IMR-90 (cell line): Measurements from ENCODE around the gene RAP1A. TPM values are rescaled to one million over a fixed set of nuclear protein-coding genes. Genes with fewer than 3 reads are reported as not detected.

ENCODE experiments used
- ATAC-seq: fragments of 200-7000 bp; cut with Tn5 transposase; 2 replicates; pipeline ENCODE4 v1.9.1; 2020; ENCODE audit warnings: low read depth, mild to moderate bottlenecking, moderate library complexity
- BruUV-seq: library from RNA; stranded (reverse); fragments of 400-500 nt; replicated peaks from 2 replicates; lab custom pipeline; 2021; lab: Mats Ljungman, UMichigan
- CTCF ChIA-PET: fragments of 300-600 bp; formaldehyde crosslinking; extraction: SDS; loops from one replicate; lab custom pipeline; 2021; ENCODE audit warnings: antibody characterized with exemption; lab: Yijun Ruan, JAX
- POLR2A ChIA-PET: fragments of 300-600 bp; sonication (Branson Sonifier 250); formaldehyde crosslinking; loops from one replicate; lab custom pipeline; 2022; ENCODE audit warnings: antibody characterized with exemption; ENCODE audit not compliant: unreplicated experiment; lab: Charles Lee
- DNase-seq: peaks from one replicate; pipeline ENCODE4 v3.0.0; 2013
- H2AFZ ChIP-seq: replicated peaks from 2 replicates; pipeline ENCODE3; 2013; ENCODE audit warnings: low read length, mild to moderate bottlenecking; ENCODE audit not compliant: poor library complexity
- H2AK5ac ChIP-seq: 2 replicates; pipeline ENCODE4 v1.6.1; 2013; ENCODE audit warnings: low read depth, low read length, inconsistent platforms
- H2AK9ac ChIP-seq: replicated peaks from 2 replicates; pipeline ENCODE3; 2013; ENCODE audit warnings: mild to moderate bottlenecking, low read depth, low read length, moderate library complexity; ENCODE audit not compliant: poor library complexity
- H2BK120ac ChIP-seq: 2 replicates; pipeline ENCODE4 v1.6.1; 2013; ENCODE audit warnings: low read depth, low read length, inconsistent platforms
- H2BK15ac ChIP-seq: 3 replicates; pipeline ENCODE4 v1.6.1; 2013; ENCODE audit warnings: low read depth, low read length, inconsistent platforms
- H2BK20ac ChIP-seq: 2 replicates; pipeline ENCODE4 v1.6.1; 2013; ENCODE audit warnings: low read depth, mild to moderate bottlenecking, inconsistent platforms, low read length, moderate library complexity
- H2BK5ac ChIP-seq: 2 replicates; pipeline ENCODE4 v1.6.1; 2013; ENCODE audit warnings: mild to moderate bottlenecking, low read depth, low read length, inconsistent platforms; ENCODE audit not compliant: poor library complexity, severe bottlenecking
- H3K14ac ChIP-seq: replicated peaks from 2 replicates; pipeline ENCODE4 v1.6.1; 2013; ENCODE audit warnings: low read depth, low read length, inconsistent platforms
- H3K18ac ChIP-seq: 2 replicates; pipeline ENCODE4 v1.6.1; 2013; ENCODE audit warnings: low read depth, low read length, control low read depth
- H3K23ac ChIP-seq: 2 replicates; pipeline ENCODE4 v1.6.1; 2013; ENCODE audit warnings: low read depth, low read length, inconsistent platforms
- H3K27ac ChIP-seq: 2 replicates; pipeline ENCODE4 v1.5.1; 2013; ENCODE audit warnings: mild to moderate bottlenecking, control low read depth, low read length; ENCODE audit not compliant: insufficient read depth
- H3K27me3 ChIP-seq: 2 replicates; pipeline ENCODE4 v1.6.1; 2013; ENCODE audit warnings: low read length; ENCODE audit not compliant: control insufficient read depth, insufficient read depth
- H3K36me3 ChIP-seq: 2 replicates; pipeline ENCODE4 v1.6.1; 2013; ENCODE audit warnings: low read length, mixed read lengths; ENCODE audit not compliant: control insufficient read depth, insufficient read depth
- H3K4ac ChIP-seq: 2 replicates; pipeline ENCODE4 v1.6.1; 2013; ENCODE audit warnings: low read depth, low read length, inconsistent platforms
- H3K4me1 ChIP-seq: 2 replicates; pipeline ENCODE4 v1.6.1; 2013; ENCODE audit warnings: low read length, mixed read lengths; ENCODE audit not compliant: control insufficient read depth, insufficient read depth
- H3K4me2 ChIP-seq: 2 replicates; pipeline ENCODE4 v1.6.1; 2013; ENCODE audit warnings: low read depth, mild to moderate bottlenecking, control low read depth, low read length, moderate library complexity
- H3K4me3 ChIP-seq: 2 replicates; pipeline ENCODE4 v1.5.1; 2013; ENCODE audit warnings: low read depth, mild to moderate bottlenecking, control low read depth, low read length, moderate library complexity; ENCODE audit not compliant: insufficient read depth
- H3K56ac ChIP-seq: 2 replicates; pipeline ENCODE4 v1.6.1; 2013; ENCODE audit warnings: low read length, inconsistent platforms; ENCODE audit not compliant: insufficient read depth; ENCODE audit errors: extremely low read depth
- H3K79me1 ChIP-seq, 2 experiments: 2 replicates each; pipeline ENCODE4 v1.6.1; 2013; ENCODE audit warnings: low read length in 2 of 2, inconsistent platforms in 1 of 2, low read depth in 1 of 2
- H3K9ac ChIP-seq: 2 replicates; pipeline ENCODE4 v1.6.1; 2013; ENCODE audit warnings: low read depth, low read length, control low read depth
- H3K9me1 ChIP-seq: 2 replicates; pipeline ENCODE4 v1.6.1; 2013; ENCODE audit warnings: low read length, inconsistent platforms; ENCODE audit not compliant: insufficient read depth
- H3K9me3 ChIP-seq: 2 replicates; pipeline ENCODE4 v1.6.1; 2013; ENCODE audit warnings: low read length; ENCODE audit not compliant: control insufficient read depth, insufficient read depth
- H4K20me1 ChIP-seq: 2 replicates; pipeline ENCODE4 v1.6.1; 2013; ENCODE audit warnings: low read length, inconsistent platforms; ENCODE audit not compliant: insufficient read depth
- H4K5ac ChIP-seq: 2 replicates; pipeline ENCODE4 v1.6.1; 2013; ENCODE audit warnings: mild to moderate bottlenecking, low read depth, low read length, control low read depth
- H4K8ac ChIP-seq, 2 experiments: 2 replicates each; pipeline ENCODE4 v1.6.1; 2013; ENCODE audit warnings: low read depth in 2 of 2, low read length in 2 of 2, control low read depth in 1 of 2, inconsistent platforms in 1 of 2
- H4K91ac ChIP-seq: 2 replicates; pipeline ENCODE4 v1.6.1; 2013; ENCODE audit warnings: low read depth, low read length, inconsistent platforms; ENCODE audit not compliant: insufficient read depth
- BHLHE40 ChIP-seq: fragments of 150-350 bp; IDR thresholded peaks from 2 replicates; pipeline ENCODE4 v1.6.1; 2016; ENCODE audit warnings: mild to moderate bottlenecking, low read depth, low read length
- CEBPB ChIP-seq: IDR thresholded peaks from 2 replicates; pipeline ENCODE4 v1.6.1; 2012; ENCODE audit warnings: low read depth, low read length, improper control_type of control experiment
- CHD1 ChIP-seq: IDR thresholded peaks from 2 replicates; pipeline ENCODE4 v1.6.1; 2012; ENCODE audit warnings: low read depth, low read length, improper control_type of control experiment
- MAFK ChIP-seq: IDR thresholded peaks from 2 replicates; pipeline ENCODE4 v1.6.1; 2012; ENCODE audit warnings: low read depth, low read length, improper control_type of control experiment
- MXI1 ChIP-seq: IDR thresholded peaks from 2 replicates; pipeline ENCODE4 v1.6.1; 2012; ENCODE audit warnings: low read depth, mild to moderate bottlenecking, low read length, moderate library complexity, borderline replicate concordance
- NFE2L2 ChIP-seq: fragments of 150-350 bp; IDR thresholded peaks from 2 replicates; pipeline ENCODE4 v1.6.1; 2016; ENCODE audit warnings: low read depth, mild to moderate bottlenecking, low read length
- POLR2A ChIP-seq: IDR thresholded peaks from 2 replicates; pipeline ENCODE4 v1.6.1; 2012; ENCODE audit warnings: mild to moderate bottlenecking, low read depth, low read length
- RAD21 ChIP-seq: IDR thresholded peaks from 2 replicates; pipeline ENCODE4 v1.6.1; 2012; ENCODE audit warnings: low read length, improper control_type of control experiment
- RFX5 ChIP-seq: IDR thresholded peaks from 2 replicates; pipeline ENCODE4 v1.8.0; 2012; ENCODE audit warnings: low read depth, mild to moderate bottlenecking, low read length, moderate library complexity
- SMC3 ChIP-seq: fragments of 150-350 bp; IDR thresholded peaks from 2 replicates; pipeline ENCODE4 v1.6.1; 2016; ENCODE audit warnings: low read depth, mild to moderate bottlenecking, antibody characterized with exemption, low read length, moderate library complexity
- WGBS, 2 experiments: methylation state at CpG; one replicate each; pipeline versions ENCODE4 v1.1.5 to v1.1.7; 2013; ENCODE audit warnings: missing lambda C conversion rate in 2 of 2; ENCODE audit not compliant: insufficient read length in 1 of 2; ENCODE audit errors: extremely low coverage in 2 of 2; 5-methylcytosine and 5-hydroxymethylcytosine counted together
- dilution Hi-C: fragments of 300-500 bp; cut with HindIII; formaldehyde crosslinking; loops from one replicate; pipeline ENCODE4 v1.14.3; 2018; ENCODE audit warnings: low sequenced_read_pairs; ENCODE audit not compliant: unreplicated experiment
- in situ Hi-C: fragments of 300-500 bp; cut with MboI; formaldehyde crosslinking; loops from 3 replicates; pipeline ENCODE4 v1.14.3; 2019; ENCODE audit warnings: low sequenced_read_pairs, inconsistent platforms, mixed read lengths
- intact Hi-C: fragments of 100-400 bp; cut with micrococcal nuclease; formaldehyde crosslinking; loops from 2 replicates; pipeline ENCODE4 v1.10.0; 2022
- polyA plus RNA-seq, 3 experiments: library from polyadenylated mRNA; depleted of rRNA; stranded (reverse); fragments of >200 nt; gene quantifications; 2 replicates each; pipeline ENCODE4 v1.2.3, GENCODE V29; 2012; ENCODE audit warnings: low replicate concordance in 1 of 3
- total RNA-seq: library from RNA; depleted of rRNA; stranded (reverse); fragments of >200 nt; gene quantifications from 2 replicates; pipeline ENCODE4 v1.2.3, GENCODE V29; 2012
- TF ChIP-seq, protein P1 (sequence below): fragments of 150-350 bp; IDR thresholded peaks from 2 replicates; pipeline ENCODE4 v1.6.1; 2017; ENCODE audit warnings: mild to moderate bottlenecking, antibody characterized with exemption, low read length, low read depth
- TF ChIP-seq, protein P2 (sequence below): fragments of 150-350 bp; IDR thresholded peaks from 2 replicates; pipeline ENCODE4 v1.6.1; 2016; ENCODE audit warnings: low read depth, mild to moderate bottlenecking, low read length, moderate library complexity, borderline replicate concordance

RAP1A gene
- total and polyA plus RNA-seq, 2 of the 4 experiments (the other 2 are of a cell fraction) = 18.1 to 43.6 TPM

DNA sequence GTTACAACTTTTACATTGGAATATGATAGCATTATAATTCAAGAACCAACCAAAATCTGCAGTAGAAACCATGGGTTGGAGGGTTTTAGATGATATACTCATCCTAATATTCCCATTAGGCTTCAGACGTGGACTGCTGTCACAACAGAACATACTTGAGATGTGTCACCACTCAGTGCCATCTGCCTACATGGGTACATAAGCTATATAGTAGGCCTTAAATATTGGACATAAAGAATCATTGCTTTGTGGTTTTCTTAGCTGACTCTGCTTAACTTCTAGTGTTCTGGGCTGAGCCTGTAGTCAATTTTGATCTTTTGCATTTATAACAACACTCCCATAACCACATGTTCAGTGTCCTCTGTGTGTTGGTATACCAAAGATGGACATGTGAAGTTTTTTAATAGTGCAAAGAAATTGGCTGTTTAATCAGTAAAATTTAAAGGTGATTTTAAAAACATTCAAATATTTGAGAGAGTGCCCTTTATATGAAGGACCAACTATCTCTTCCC is 14.2 kb downstream of the RAP1A start:
- TF ChIP-seq POLR2A = no peak
- TF ChIP-seq SMC3 = no peak
- TF ChIP-seq MXI1 = no peak
- no peak for TF ChIP-seq RAD21
- no peak for TF ChIP-seq CEBPB
- TF ChIP-seq RFX5 = no peak
- TF ChIP-seq, protein P1, sequence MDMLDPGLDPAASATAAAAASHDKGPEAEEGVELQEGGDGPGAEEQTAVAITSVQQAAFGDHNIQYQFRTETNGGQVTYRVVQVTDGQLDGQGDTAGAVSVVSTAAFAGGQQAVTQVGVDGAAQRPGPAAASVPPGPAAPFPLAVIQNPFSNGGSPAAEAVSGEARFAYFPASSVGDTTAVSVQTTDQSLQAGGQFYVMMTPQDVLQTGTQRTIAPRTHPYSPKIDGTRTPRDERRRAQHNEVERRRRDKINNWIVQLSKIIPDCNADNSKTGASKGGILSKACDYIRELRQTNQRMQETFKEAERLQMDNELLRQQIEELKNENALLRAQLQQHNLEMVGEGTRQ = no peak
- no peak for TF ChIP-seq NFE2L2
- no peak for TF ChIP-seq BHLHE40
- TF ChIP-seq, protein P2, sequence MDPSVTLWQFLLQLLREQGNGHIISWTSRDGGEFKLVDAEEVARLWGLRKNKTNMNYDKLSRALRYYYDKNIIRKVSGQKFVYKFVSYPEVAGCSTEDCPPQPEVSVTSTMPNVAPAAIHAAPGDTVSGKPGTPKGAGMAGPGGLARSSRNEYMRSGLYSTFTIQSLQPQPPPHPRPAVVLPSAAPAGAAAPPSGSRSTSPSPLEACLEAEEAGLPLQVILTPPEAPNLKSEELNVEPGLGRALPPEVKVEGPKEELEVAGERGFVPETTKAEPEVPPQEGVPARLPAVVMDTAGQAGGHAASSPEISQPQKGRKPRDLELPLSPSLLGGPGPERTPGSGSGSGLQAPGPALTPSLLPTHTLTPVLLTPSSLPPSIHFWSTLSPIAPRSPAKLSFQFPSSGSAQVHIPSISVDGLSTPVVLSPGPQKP = no peak
- no peak for TF ChIP-seq MAFK
- no peak for TF ChIP-seq CHD1
- H3K27ac ChIP-seq = no peak overlapping the region
- H3K4me2 ChIP-seq = no peak overlapping the region
- H4K20me1 ChIP-seq = peaks cover 51% of the 10 kb centered on the region
- POLR2A ChIA-PET = no interaction called here
- H3K4me1 ChIP-seq = peaks cover 3% of the 10 kb centered on the region
- CTCF ChIA-PET = no interaction called here
- in situ Hi-C loops (no loop called here), intact Hi-C loops (no loop called here), dilution Hi-C loops (no loop called here)
- no peak overlapping the region for H4K91ac ChIP-seq
- H3K9me3 ChIP-seq = no peaks in the 10 kb centered on the region
- H3K9ac ChIP-seq = no peak overlapping the region
- H3K4me3 ChIP-seq = no peak overlapping the region
- no peak overlapping the region for H3K14ac ChIP-seq
- no TSS peak for BruUV-seq
- no peak overlapping the region for H3K56ac ChIP-seq
- no peak overlapping the region for H2BK120ac ChIP-seq
- no peak overlapping the region; the same call in 1 of the 2 replicates for H4K5ac ChIP-seq
- no peak overlapping the region for H3K18ac ChIP-seq
- no peak overlapping the region for H2AK5ac ChIP-seq
- WGBS, 2 experiments = no CpG with 5 or more reads among the region's 1 CpG
- H2BK20ac ChIP-seq = no peak overlapping the region
- H3K4ac ChIP-seq = no peak overlapping the region
- H4K8ac ChIP-seq = no peak overlapping the region
- no peaks in the 10 kb centered on the region for H3K27me3 ChIP-seq
- no peak for DNase-seq
- H2BK15ac ChIP-seq = no peak overlapping the region
- H2AK9ac ChIP-seq = no peak overlapping the region
- H2BK5ac ChIP-seq = no peak overlapping the region
- no peak overlapping the region for H2AFZ ChIP-seq
- H3K23ac ChIP-seq = no peak overlapping the region
- no peak for ATAC-seq
- peaks cover 7% of the 10 kb centered on the region; the same call in 1 of the 2 replicates for H3K9me1 ChIP-seq
- H3K36me3 ChIP-seq = no peaks in the 10 kb centered on the region
- H3K79me1 ChIP-seq = peaks cover 9 to 52% of the 10 kb centered on the region in 2 experiments; a peak in 3 of 4 replicates
